ENCODE results near the gene LRFN5.
"Not testable (repeated sequence)": the region's sequence is repeated elsewhere in the genome, so short reads cannot be mapped to it uniquely, and the experiment has no call there.

LRFN5 gene
- 0 to 0.04 reads per million in 2 experiments for total RNA-seq

GRCh38 chr14:41606532-41607303 lies at the start of gene LRFN5:
Gene LRFN5 (plus strand): TSS chr14:41606876.
- no peak for DNase-seq (ENCODE audit: low read depth)

- DNase-seq (ENCODE audit: low read depth), result no peak
Measured at GRCh38 chr14:41558490-41558889, 48.2 kb upstream of the LRFN5 start.

- DNase-seq (ENCODE audit: low read depth), result not testable (repeated sequence)
Measured at GRCh38 chr14:41566864-41567263, 39.8 kb upstream of the LRFN5 start.

- DNase-seq (ENCODE audit: low read depth), result no peak
Measured at GRCh38 chr14:41568979-41569378, 37.7 kb upstream of the LRFN5 start.

GRCh38 chr14:41570415-41571155 lies 36.1 kb upstream of the LRFN5 start:
- DNase-seq (ENCODE audit: low read depth), result no peak

- DNase-seq (ENCODE audit: low read depth), result no peak
Measured at GRCh38 chr14:41586237-41586636, 20.4 kb upstream of the LRFN5 start.

- DNase-seq (ENCODE audit: low read depth), result no peak
Measured at GRCh38 chr14:41597647-41598046, 9.0 kb upstream of the LRFN5 start.

GRCh38 chr14:41599805-41600385 lies 6.8 kb upstream of the LRFN5 start:
- not testable (repeated sequence) for DNase-seq (ENCODE audit: low read depth)

- no peak for DNase-seq (ENCODE audit: low read depth)
Measured at GRCh38 chr14:41604721-41605531, 1.8 kb upstream of the LRFN5 start.

GRCh38 chr14:41605550-41606281 lies 960 bp upstream of the LRFN5 start:
- DNase-seq (ENCODE audit: low read depth), result no peak

GRCh38 chr14:41606282-41606531 lies 469 bp upstream of the LRFN5 start:
- no peak for DNase-seq (ENCODE audit: low read depth)

GRCh38 chr14:41607304-41607775 lies 664 bp downstream of the LRFN5 start:
- no peak for DNase-seq (ENCODE audit: low read depth)

- DNase-seq (ENCODE audit: low read depth), result no peak
Measured at GRCh38 chr14:41607966-41608663, 1.4 kb downstream of the LRFN5 start.

GRCh38 chr14:41608681-41609390 lies 2.2 kb downstream of the LRFN5 start:
- no peak for DNase-seq (ENCODE audit: low read depth)

GRCh38 chr14:41609704-41610183 lies 3.1 kb downstream of the LRFN5 start:
- no peak for DNase-seq (ENCODE audit: low read depth)

GRCh38 chr14:41615011-41615595 lies 8.4 kb downstream of the LRFN5 start:
- no peak for DNase-seq (ENCODE audit: low read depth)

- no peak for DNase-seq (ENCODE audit: low read depth)
Measured at GRCh38 chr14:41623736-41624135, 17.1 kb downstream of the LRFN5 start.

- no peak for DNase-seq (ENCODE audit: low read depth)
Measured at GRCh38 chr14:41629876-41630275, 23.2 kb downstream of the LRFN5 start.

- no peak for DNase-seq (ENCODE audit: low read depth)
Measured at GRCh38 chr14:41634286-41634685, 27.6 kb downstream of the LRFN5 start.
